GM13977 (cell line): ENCODE measurements around the gene MALT1.

Experiments
- DNase-seq: peaks from one replicate; pipeline ENCODE4 v3.0.0; 2012; ENCODE audit warnings: low spot score
- in situ Hi-C: fragments of 300-500 bp; cut with MboI; formaldehyde crosslinking; loops from one replicate; pipeline ENCODE4 v1.12.0; 2022; ENCODE audit warnings: low sequenced_read_pairs, low pct_unique_long_range_greater_than_20kb, mixed read lengths, inconsistent platforms; ENCODE audit not compliant: unreplicated experiment
- TF ChIP-seq, protein P1 (sequence below): IDR thresholded peaks from 2 replicates; pipeline ENCODE4 v1.5.1; 2012; ENCODE audit warnings: mild to moderate bottlenecking, control low read depth; ENCODE audit not compliant: insufficient read depth; ENCODE audit errors: extremely low read depth, missing control alignments

Gene MALT1

DNA sequence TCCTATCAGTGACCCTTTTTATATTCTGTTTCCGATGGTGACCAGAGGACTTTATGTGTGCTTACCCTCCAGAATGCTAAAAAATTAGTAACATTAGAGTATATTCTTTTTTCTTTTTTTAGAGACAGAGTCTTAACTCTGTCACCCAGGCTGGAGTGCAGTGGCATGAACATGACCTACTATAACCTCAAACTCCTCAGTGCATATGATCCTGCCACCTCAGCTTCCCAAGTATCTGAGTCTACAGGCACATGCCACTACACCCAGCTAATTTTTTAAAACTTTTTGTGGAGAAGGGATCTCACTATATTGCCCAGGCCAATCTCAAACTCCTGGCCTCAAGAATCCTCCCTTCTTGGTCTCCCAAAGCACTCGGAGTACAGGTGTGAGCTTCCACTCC lies 74.6 kb downstream of the MALT1 start:
- in situ Hi-C loops, result no loop called here
- TF ChIP-seq, protein P1, sequence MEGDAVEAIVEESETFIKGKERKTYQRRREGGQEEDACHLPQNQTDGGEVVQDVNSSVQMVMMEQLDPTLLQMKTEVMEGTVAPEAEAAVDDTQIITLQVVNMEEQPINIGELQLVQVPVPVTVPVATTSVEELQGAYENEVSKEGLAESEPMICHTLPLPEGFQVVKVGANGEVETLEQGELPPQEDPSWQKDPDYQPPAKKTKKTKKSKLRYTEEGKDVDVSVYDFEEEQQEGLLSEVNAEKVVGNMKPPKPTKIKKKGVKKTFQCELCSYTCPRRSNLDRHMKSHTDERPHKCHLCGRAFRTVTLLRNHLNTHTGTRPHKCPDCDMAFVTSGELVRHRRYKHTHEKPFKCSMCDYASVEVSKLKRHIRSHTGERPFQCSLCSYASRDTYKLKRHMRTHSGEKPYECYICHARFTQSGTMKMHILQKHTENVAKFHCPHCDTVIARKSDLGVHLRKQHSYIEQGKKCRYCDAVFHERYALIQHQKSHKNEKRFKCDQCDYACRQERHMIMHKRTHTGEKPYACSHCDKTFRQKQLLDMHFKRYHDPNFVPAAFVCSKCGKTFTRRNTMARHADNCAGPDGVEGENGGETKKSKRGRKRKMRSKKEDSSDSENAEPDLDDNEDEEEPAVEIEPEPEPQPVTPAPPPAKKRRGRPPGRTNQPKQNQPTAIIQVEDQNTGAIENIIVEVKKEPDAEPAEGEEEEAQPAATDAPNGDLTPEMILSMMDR, result no peak
- DNase-seq, result no peak

DNA sequence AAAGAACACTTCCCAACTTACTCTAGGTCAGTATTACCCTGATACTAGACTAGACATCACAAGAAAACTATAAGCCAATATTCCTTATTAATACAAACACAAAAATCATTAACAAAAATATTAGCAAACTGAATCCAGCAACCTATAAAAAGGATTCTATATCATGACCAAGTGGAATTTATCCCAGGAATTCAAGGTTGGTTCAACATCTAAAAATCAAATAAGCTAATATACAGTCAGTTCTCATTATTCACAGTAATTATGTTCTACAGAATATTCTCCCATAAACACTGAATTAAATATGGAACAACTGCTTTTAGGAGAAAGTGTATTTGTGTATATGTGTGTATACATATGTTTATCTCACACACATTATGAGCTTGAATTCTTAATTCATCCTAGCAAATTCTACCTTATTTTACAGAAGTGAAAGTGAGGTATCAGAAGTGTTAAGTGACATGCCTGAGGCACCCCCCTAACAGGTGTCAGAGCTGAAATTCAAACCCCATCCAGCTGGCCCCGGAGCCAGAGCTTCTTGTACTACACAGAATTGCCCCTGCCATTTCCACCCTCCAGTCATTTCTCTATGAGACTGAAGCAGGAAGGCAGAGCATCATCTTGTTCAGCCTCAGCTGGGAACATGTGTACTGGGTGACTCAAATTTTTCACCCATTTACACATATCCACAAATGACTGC lies 77.8 kb downstream of the MALT1 start:
- DNase-seq, result no peak
- TF ChIP-seq, protein P1, result no peak
- in situ Hi-C loops, result no loop called here

DNA sequence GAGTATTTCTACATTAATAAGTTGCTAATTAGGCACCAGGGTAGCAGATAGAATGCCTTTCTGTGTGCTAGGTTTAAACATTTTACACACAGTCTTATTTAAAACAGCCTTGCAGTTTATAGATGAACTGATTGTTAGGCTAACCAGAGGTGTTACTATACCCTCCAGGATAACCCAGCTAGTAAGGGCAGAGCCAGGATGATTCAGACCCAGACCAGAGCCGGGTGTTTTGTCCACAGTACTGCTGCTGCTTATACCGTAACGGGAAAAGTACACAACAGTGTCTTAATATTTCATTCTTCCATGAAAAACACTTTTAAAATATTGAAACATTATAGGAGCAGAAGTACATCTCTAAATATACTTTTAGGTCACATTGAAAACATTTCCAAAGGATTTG lies 82.7 kb downstream of the MALT1 start:
- in situ Hi-C loops, result no loop called here
- DNase-seq, result no peak
- TF ChIP-seq, protein P1, result no peak

DNA sequence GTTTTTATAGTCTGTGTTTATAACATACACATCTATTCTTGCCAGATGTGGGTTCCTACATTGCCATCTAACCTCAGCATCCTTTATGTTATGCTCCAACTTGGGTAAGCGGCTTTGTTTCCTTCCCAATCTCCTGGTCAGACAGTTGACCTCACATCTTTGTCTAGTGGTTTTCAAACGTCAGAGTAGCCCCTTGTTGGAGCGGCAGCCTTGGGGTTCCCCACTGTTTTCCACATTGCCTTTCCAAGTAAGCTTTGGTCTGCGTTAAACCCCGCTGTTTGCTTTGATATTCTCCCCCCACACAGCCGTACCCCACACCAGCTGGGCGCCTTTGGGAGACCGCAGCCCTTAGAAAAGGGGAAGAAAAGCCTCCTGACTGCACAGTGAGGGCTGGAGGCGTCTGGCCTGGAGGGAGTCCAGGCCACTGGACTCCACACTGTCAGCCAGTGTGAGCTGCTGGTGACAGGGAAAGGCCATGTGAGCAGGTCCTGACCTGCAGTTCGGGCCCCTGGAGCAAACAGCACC lies 83.3 kb downstream of the MALT1 start:
- TF ChIP-seq, protein P1, result no peak
- DNase-seq, result no peak

DNA sequence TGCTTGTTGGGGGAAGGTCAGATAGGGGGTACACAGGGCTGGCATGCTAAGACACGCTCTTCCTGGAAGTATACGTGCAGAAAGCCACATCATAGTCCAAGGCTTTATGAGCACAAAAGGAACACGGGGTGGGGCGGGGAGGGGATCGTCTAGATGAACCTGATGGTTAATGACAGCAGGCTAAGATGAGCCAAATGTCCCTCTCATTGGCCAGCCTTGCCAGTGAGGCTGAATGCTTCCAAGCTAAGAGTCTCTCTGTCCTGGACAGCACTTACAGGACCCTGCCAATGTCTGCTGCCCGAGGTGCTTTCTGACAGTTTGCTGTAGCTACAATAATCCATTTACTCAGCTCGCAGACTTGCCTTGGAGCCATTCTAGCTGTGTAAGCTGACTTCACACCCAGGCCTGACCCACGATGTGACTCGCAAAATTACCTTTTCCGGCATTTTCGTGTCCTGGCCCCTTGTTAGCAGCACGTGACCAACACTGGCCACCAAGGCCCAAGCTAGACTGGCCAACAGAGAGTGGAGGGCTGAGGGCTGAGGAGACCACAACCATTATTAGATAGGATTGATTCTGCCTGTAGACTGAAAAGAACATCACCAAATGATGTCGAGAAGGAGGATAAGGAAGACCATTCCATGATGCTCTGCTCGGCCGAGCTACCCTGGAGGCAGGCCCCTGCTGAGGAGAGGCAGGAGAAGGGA lies 84.2 kb downstream of the MALT1 start:
- DNase-seq, result no peak
- TF ChIP-seq, protein P1, result no peak
- in situ Hi-C loops, result no loop called here

More for the DNA sequence above, 83.3 kb downstream of the MALT1 start:
- in situ Hi-C loops, result no loop called here

DNA sequence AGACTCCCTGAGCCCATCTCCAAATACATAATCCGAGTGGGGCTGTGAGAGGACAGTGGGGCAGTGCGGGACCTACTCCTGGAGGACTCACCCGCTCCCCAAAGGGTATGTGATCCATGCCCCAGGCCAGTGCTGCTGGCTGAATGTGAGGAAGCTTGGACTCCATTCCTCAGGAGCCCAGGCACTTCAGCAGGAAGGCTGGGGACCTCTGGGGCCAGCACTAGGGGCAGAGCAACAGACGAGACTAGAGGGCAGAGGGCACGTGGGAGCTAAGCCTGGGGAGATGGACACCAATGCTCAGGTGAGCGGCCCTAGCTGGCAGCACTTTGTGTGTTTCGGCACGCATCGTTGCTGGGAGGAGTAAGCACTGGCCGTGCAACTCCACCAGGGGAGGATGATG lies 84.9 kb downstream of the MALT1 start:
- DNase-seq, result no peak
- TF ChIP-seq, protein P1, result no peak
- in situ Hi-C loops, result no loop called here
